ENCODE measurements around the gene PRDM16. TPM values are rescaled to one million over a fixed set of nuclear protein-coding genes. Genes with fewer than 3 reads are reported as not detected.

The PRDM16 gene
- total RNA-seq, 1 experiment from 2014 or later, result 6.1 TPM

DNA sequence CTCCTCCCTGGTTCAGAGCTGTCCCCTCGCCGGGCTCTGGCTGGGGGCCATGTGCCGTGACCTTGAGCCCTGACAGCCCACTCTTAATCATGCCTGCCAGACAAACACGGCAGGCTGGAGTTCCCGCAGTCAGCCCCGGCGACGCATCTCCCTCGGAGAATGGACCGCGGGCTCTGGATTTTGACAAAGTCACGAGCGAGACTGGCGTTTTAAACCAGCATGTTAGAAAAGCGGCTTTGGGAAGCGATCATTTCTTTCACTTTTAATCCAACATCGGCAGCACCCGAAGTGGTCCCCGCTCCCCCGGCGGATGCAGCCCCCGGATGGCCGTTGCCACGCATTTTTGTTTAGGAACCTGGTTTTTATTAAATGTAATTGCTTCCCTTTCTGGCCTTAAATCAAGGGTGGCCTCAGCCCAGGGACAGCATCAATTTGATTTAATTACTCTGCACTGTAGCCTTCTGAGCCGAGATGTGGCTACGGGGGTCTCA, 70.9 kb downstream of the PRDM16 start:
- ChIA-PET POLR2A (no interaction called here), RAD21 (ENCODE audit: low non-redundant PET in 1 of 2, low total read pairs in 2 of 2, uncharacterized antibody in 2 of 2, unreplicated experiment in 2 of 2) (no interaction called here), CTCF (no interaction called here)
- Histone ChIP-seq H3K9ac (ENCODE audit: low read length) (no peak overlapping the region), H2AFZ (ENCODE audit: low read depth, low read length, poor library complexity, severe bottlenecking) (no peak overlapping the region), H3K9me2 (ENCODE audit: insufficient read depth) (no peaks in the 10 kb centered on the region), H3K4me1 (ENCODE audit: control insufficient read depth in 1 of 2, insufficient read depth in 2 of 2, low read length in 2 of 2) (no peaks in the 10 kb centered on the region), H3K27me3 (ENCODE audit: insufficient read depth, low read length) (no peaks in the 10 kb centered on the region), H3K79me2 (ENCODE audit: insufficient read depth, low read length) (no peaks in the 10 kb centered on the region), H3K27ac (ENCODE audit: low read depth, low read length) (no peak overlapping the region), H3K36me3 (ENCODE audit: control insufficient read depth in 1 of 2, insufficient read depth in 2 of 2, low read length in 2 of 2) (no peaks in the 10 kb centered on the region), H3K4me3 (replicated peaks in 1 of 2; ENCODE audit: low read depth in 1 of 2, low read length in 2 of 2) (no peak overlapping the region), H3K4me2 (ENCODE audit: low read length) (no peak overlapping the region), H4K20me1 (ENCODE audit: insufficient read depth) (no peaks in the 10 kb centered on the region), H3K9me3 (ENCODE audit: control insufficient read depth in 1 of 2, insufficient read depth in 1 of 2, low read depth in 1 of 2, low read length in 2 of 2) (no peaks in the 10 kb centered on the region)
- intact Hi-C loops (cut with micrococcal nuclease), result no loop called here
- no peak for DNase-seq (ENCODE audit: low read depth, low spot score)
- BruUV-seq (replicated peaks), result no TSS peak
- ATAC-seq, result no peak
- TF ChIP-seq EZH2phosphoT487 (IDR thresholded peaks at IDR 0.05; ENCODE audit: borderline replicate concordance), result no peak
- TF ChIP-seq, protein P1, sequence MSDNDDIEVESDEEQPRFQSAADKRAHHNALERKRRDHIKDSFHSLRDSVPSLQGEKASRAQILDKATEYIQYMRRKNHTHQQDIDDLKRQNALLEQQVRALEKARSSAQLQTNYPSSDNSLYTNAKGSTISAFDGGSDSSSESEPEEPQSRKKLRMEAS (IDR thresholded peaks at IDR 0.05), result no peak
- no peak for TF ChIP-seq ELF1 (IDR thresholded peaks at IDR 0.05; ENCODE audit: borderline replicate concordance, low read depth)
- TF ChIP-seq, protein P2, sequence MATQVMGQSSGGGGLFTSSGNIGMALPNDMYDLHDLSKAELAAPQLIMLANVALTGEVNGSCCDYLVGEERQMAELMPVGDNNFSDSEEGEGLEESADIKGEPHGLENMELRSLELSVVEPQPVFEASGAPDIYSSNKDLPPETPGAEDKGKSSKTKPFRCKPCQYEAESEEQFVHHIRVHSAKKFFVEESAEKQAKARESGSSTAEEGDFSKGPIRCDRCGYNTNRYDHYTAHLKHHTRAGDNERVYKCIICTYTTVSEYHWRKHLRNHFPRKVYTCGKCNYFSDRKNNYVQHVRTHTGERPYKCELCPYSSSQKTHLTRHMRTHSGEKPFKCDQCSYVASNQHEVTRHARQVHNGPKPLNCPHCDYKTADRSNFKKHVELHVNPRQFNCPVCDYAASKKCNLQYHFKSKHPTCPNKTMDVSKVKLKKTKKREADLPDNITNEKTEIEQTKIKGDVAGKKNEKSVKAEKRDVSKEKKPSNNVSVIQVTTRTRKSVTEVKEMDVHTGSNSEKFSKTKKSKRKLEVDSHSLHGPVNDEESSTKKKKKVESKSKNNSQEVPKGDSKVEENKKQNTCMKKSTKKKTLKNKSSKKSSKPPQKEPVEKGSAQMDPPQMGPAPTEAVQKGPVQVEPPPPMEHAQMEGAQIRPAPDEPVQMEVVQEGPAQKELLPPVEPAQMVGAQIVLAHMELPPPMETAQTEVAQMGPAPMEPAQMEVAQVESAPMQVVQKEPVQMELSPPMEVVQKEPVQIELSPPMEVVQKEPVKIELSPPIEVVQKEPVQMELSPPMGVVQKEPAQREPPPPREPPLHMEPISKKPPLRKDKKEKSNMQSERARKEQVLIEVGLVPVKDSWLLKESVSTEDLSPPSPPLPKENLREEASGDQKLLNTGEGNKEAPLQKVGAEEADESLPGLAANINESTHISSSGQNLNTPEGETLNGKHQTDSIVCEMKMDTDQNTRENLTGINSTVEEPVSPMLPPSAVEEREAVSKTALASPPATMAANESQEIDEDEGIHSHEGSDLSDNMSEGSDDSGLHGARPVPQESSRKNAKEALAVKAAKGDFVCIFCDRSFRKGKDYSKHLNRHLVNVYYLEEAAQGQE (IDR thresholded peaks at IDR 0.05; ENCODE audit: low read depth), result no peak
- no peak for TF ChIP-seq SP1 (IDR thresholded peaks at IDR 0.05; ENCODE audit: low read depth)
- TF ChIP-seq SIN3A (IDR thresholded peaks at IDR 0.05; ENCODE audit: low read depth), result no peak
- no peak for TF ChIP-seq POLR2AphosphoS5 (IDR thresholded peaks at IDR 0.05; ENCODE audit: low read depth, low read length)
- TF ChIP-seq EGR1 (IDR thresholded peaks at IDR 0.05; ENCODE audit: low read depth), result no peak
- TF ChIP-seq TCF7L2 (IDR thresholded peaks at IDR 0.05; ENCODE audit: borderline replicate concordance, extremely low read depth, insufficient read depth, insufficient read length), result no peak
